ENCODE measurements around the gene NAALADL2.

NAALADL2 gene

GRCh38 chr3:175066617-175067415, 207.7 kb downstream of the NAALADL2 start:
- ChIA-PET CTCF (no interaction called here), POLR2A (no interaction called here)
- no peak for TF ChIP-seq CTCF (IDR thresholded peaks at IDR 0.05; ENCODE audit: control extremely low read depth, extremely low read depth, low read depth, missing control alignments)
- no peak for DNase-seq (ENCODE audit: extremely low spot score)

DNA sequence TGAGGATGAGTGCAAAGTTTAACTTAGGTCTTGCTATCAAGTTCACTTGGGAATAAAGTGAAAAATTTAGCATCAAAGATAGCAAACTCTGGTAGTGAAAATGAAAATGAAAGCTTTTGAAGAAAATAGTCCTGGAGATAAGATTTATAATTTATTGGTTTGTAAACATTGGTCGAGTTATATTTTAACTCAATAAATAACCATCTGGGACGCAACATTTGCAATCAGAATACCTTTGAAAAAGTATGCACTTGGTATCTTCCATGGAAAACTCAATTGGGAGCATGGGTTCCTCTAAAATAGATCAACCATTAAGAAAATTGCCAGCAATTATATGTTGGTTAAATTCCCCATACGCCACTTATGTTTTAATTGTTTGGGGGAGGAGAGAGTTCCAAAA, 209.5 kb downstream of the NAALADL2 start:
- DNase-seq (ENCODE audit: extremely low spot score), result no peak
- POLR2A ChIA-PET, result no interaction called here
- CTCF ChIA-PET, result interaction anchor here (1.1 kb wide), 1 partner anchor 12 kb away, joined by 3 read pairs; no protein-coding TSS in a partner anchor
- no peak for TF ChIP-seq CTCF (IDR thresholded peaks at IDR 0.05; ENCODE audit: control extremely low read depth, extremely low read depth, low read depth, missing control alignments)

- DNase-seq (ENCODE audit: extremely low spot score), result no peak
- POLR2A ChIA-PET, result no interaction called here
- CTCF ChIA-PET, result no interaction called here
- TF ChIP-seq CTCF (IDR thresholded peaks at IDR 0.05; ENCODE audit: control extremely low read depth, extremely low read depth, low read depth, missing control alignments), result no peak
These were observed 211.8 kb downstream of the NAALADL2 start for GRCh38 chr3:175070946-175071345.

DNA sequence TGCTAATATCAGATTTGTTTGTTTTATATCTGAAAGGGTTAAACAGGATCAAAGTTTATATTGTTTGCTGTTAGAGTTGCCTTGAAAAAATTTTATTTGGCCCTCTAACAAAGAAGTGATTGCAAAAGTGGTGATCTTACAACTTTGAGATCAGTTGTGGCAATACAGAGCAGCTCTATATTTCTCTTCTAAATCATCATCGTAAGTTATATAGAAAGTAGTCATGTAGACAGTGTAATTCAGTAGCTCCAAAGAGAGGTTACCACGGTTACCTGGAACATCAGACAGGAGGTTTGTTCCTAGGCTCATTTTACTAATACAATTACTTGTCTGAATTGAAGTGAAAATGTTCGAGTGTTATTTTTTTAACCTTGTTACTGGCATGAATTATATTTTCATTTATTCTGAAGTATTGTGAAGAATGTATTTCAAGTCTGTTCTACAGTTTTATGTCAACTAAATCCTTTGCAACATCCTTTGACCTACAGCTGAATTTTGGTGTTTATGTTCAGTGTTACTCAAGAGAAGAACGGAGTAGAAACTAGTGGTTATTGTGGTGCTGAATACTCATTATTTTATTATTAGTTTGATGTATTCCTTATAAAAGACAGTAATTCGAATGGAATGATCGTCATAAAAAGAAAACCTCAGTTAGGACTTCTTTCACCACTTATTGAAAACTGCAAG, 214.2 kb downstream of the NAALADL2 start:
- TF ChIP-seq CTCF (IDR thresholded peaks at IDR 0.05; ENCODE audit: control extremely low read depth, extremely low read depth, low read depth, missing control alignments), result no peak
- POLR2A ChIA-PET, result no interaction called here
- CTCF ChIA-PET, result interaction anchor here (1.6 kb wide), 1 partner anchor 9 kb away, joined by 4 read pairs; no protein-coding TSS in a partner anchor
- DNase-seq (ENCODE audit: extremely low spot score), result no peak

- no peak for DNase-seq (ENCODE audit: extremely low spot score)
- ChIA-PET CTCF (interaction anchor here (1.3 kb wide), 1 partner anchor 10 kb away, joined by 8 read pairs; no protein-coding TSS in a partner anchor), POLR2A (no interaction called here)
- TF ChIP-seq CTCF (IDR thresholded peaks at IDR 0.05; ENCODE audit: control extremely low read depth, extremely low read depth, low read depth, missing control alignments), result no peak
These were observed 216.1 kb downstream of the NAALADL2 start for GRCh38 chr3:175075269-175075668.

DNA sequence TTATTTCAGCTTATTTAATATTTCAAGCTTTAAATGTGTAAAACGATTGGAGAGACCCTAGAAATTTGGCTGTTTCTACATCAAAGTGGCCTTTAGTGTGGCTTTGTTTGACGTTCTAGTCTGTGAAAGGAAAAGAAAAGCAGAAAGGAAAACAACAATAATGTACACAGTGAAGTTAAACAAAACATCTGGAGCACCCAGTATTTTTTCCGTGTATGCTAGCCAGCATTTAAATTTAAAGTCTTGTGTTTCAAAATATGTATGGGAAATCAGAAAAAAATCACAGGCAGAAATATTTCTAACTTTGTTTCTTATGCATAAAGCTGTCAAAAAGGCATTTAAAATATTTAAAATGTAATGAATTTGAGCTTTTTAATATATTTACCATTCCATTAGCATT, 218.1 kb downstream of the NAALADL2 start:
- CTCF ChIA-PET, result no interaction called here
- POLR2A ChIA-PET, result no interaction called here

More for the DNA sequence above, 218.1 kb downstream of the NAALADL2 start:
- DNase-seq (ENCODE audit: extremely low spot score), result no peak
- no peak for TF ChIP-seq CTCF (IDR thresholded peaks at IDR 0.05; ENCODE audit: control extremely low read depth, extremely low read depth, low read depth, missing control alignments)

All from GM10248 (cell line).